WI38 (cell line): ENCODE measurements around the gene TMC7.

Experiments used
- H3K4me3 ChIP-seq: 2 replicates; pipeline ENCODE4 v1.5.1; 2011; ENCODE audit warnings: low read depth, mild to moderate bottlenecking, control low read depth, low read length
- TF ChIP-seq, protein P1 (sequence below): IDR thresholded peaks from 2 replicates; pipeline ENCODE4 v1.5.1; 2012; ENCODE audit warnings: low read depth, mild to moderate bottlenecking, control low read depth, low read length

Gene TMC7

DNA sequence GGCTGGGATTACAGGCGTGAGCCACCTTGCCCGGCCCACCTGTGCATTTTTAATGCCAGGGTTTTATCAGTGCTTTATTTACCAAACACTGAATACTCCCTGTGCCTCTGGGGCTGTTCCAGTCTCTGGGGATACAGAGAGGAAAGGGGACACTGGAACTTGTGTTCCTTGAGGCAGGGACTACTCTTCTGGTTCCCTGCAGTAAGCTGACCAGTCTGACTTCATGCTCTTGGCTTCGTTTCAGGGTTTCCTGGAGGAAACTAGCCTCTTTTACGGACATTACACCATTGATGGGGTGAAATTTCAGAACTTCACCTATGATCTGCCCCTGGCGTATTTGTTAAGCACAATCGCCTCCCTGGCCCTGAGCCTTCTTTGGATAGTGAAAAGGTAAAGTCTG, 46.2 kb downstream of the TMC7 start:
- TF ChIP-seq, protein P1, sequence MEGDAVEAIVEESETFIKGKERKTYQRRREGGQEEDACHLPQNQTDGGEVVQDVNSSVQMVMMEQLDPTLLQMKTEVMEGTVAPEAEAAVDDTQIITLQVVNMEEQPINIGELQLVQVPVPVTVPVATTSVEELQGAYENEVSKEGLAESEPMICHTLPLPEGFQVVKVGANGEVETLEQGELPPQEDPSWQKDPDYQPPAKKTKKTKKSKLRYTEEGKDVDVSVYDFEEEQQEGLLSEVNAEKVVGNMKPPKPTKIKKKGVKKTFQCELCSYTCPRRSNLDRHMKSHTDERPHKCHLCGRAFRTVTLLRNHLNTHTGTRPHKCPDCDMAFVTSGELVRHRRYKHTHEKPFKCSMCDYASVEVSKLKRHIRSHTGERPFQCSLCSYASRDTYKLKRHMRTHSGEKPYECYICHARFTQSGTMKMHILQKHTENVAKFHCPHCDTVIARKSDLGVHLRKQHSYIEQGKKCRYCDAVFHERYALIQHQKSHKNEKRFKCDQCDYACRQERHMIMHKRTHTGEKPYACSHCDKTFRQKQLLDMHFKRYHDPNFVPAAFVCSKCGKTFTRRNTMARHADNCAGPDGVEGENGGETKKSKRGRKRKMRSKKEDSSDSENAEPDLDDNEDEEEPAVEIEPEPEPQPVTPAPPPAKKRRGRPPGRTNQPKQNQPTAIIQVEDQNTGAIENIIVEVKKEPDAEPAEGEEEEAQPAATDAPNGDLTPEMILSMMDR = no peak
- H3K4me3 ChIP-seq = no peak overlapping the region

DNA sequence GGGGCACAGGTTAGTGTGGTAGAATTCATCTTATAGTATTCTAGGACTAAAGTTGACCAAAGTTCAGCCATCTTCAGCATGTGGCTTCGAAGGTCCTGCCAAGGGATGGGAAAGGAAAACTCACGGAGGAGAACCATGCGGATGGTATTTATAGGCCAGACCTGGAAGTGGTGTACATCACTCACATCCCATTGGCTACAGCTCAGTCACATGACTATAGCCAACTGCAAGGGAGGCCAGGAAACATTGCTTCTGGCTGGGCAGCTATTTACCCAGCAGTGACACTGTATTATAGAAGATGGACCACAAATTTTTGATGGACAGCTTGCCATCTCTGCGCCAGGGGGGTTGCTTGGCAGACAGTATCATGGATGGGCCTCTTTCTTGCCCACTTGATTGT, 48.0 kb downstream of the TMC7 start:
- TF ChIP-seq, protein P1 = no peak
- H3K4me3 ChIP-seq = no peak overlapping the region

GRCh38 chr16:19033761-19034160, 50.0 kb downstream of the TMC7 start:
- TF ChIP-seq, protein P1 = no peak
- no peak overlapping the region for H3K4me3 ChIP-seq

DNA sequence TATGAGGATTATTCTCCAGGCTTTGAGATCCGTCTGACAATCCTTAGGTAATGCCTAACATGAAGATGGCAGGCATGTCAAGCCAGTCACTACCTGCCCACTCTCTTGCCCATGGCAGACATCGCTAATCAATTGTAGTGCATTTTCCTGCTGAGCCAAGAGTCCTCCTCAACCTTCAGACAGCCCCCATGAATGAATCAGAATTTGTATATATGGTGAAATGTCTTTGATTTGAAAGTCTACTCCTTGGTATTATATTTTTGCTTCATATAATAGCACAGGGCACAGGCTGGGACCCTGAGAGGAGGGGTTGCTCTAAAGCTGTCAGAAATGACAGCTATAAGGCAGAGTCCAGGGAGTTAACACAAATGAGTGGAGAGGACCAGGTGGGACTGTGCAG, 56.7 kb downstream of the TMC7 start:
- H3K4me3 ChIP-seq = no peak overlapping the region
- TF ChIP-seq, protein P1 = no peak

DNA sequence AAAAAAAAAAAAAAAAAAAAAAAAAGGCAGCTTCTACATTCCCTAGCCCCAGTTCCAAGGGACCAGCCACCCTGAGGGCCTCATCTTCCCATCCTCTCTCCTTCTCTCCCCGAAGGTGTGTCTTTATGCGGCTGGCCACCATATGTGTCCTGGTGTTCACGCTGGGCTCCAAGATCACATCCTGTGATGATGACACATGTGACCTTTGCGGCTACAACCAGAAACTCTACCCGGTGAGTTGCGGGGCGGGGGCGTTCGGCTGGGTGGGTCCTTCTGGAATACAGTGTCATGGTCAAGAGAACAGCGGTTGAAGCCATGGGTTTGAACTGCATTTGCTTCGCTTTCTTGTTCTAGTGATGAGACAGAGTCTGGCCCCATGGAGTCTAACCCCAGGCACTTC, 61.0 kb downstream of the TMC7 start:
- TF ChIP-seq, protein P1 = no peak

DNA sequence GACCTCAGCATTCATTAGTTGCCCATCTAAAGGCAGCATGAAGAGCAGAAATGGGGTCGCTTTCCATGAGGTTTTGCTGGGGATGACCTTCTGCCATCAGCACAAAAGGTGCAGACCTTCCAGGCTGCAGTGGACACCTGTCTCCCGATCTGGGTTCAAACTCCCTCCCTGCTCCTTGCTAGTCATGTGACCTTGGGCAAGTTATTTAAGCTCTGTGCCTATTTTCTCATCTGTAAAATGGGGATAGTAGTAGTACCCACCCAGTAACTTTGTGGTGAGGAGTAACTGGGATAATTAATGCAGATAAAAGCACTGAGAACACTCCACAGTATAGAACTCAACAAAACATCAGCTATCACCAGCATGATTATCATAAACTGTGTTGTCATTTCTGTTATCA, 62.3 kb downstream of the TMC7 start:
- H3K4me3 ChIP-seq = no peak overlapping the region
- TF ChIP-seq, protein P1 = no peak

More for the DNA sequence above, 61.0 kb downstream of the TMC7 start:
- no peak overlapping the region for H3K4me3 ChIP-seq

- TF ChIP-seq, protein P1 = no peak
- no peak overlapping the region for H3K4me3 ChIP-seq
Measured at GRCh38 chr16:19062706-19063105, 79.0 kb downstream of the TMC7 start.

DNA sequence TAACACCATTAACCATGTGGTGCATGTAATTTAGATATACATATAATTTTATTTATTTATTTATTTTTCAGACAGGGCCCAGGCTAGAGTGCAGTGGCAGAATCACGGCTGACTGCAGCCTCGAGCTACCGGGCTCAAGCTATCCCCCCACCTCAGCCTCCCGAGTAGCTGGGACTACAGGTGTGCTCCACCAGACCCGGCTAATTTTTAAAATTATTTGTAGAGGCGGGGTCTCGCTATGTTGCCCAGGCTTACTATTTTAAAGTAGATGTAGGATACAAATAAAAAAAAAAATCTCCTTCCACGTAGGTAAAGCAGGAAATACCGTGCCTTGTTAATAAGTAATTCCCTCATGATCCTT, 83.2 kb downstream of the TMC7 start:
- TF ChIP-seq, protein P1 = no peak

More for the DNA sequence above, 83.2 kb downstream of the TMC7 start:
- H3K4me3 ChIP-seq = no peak overlapping the region
